Pancreas (tissue), 10 donors: ENCODE results near the gene KRT74. TPM values are rescaled to one million over a fixed set of nuclear protein-coding genes. Genes with fewer than 3 reads are reported as not detected.

Experiments used
- ATAC-seq, 4 donors: fragments of 200-7000 bp; cut with Tn5 transposase; one replicate each; pipeline versions ENCODE4 v1.8.0 to v1.9.1; 2020; ENCODE audit warnings: mild to moderate bottlenecking in 4 of 4, moderate library complexity in 4 of 4
- DNase-seq, 6 donors: peaks; one replicate each; pipeline ENCODE4 v3.0.0-alpha.2; 2020
- FAIRE-seq: peaks from 2 replicates; lab custom pipeline; 2012; peaks lifted over from hg19 to GRCh38; lab: Jason Lieb, UNC
- H3K27ac ChIP-seq, 4 donors: fragments of 200-600 bp; sonication (generic); 1 replicate in 3 of 4; 2 replicates in 1 of 4; pipeline versions ENCODE4 v1.5.0 to v1.8.0; 2020
- H3K27me3 ChIP-seq, 4 donors: fragments of 200-600 bp; one replicate each; pipeline ENCODE4 v1.8.0; 2021
- H3K36me3 ChIP-seq, 3 donors: fragments of 200-600 bp; sonication (generic) in 1 of 3; one replicate each; pipeline versions ENCODE4 v1.5.0 to v1.8.0; 2020 to 2021
- H3K4me1 ChIP-seq, 3 donors: fragments of 200-600 bp; one replicate each; pipeline ENCODE4 v1.8.0; 2021
- H3K4me3 ChIP-seq, 4 donors: fragments of 200-600 bp; sonication (generic) in 2 of 4; one replicate each; pipeline versions ENCODE4 v1.5.0 to v1.8.0; 2020 to 2021
- H3K9me3 ChIP-seq, 4 donors: fragments of 200-600 bp; one replicate each; pipeline ENCODE4 v1.8.0; 2021
- WGBS, 2 donors: extraction: QIAGEN DNeasy Blood & Tissue Kit; methylation state at CpG; one replicate each; pipeline ENCODE4 v1.1.7; 2013; 5-methylcytosine and 5-hydroxymethylcytosine counted together
- intact Hi-C, 3 donors: fragments of 100-400 bp; cut with DNase I; formaldehyde crosslinking; loops; one replicate each; pipeline versions ENCODE4 v1.11.1 to v1.14.2; 2022
- polyA plus RNA-seq, 2 donors: library from polyadenylated mRNA; stranded (reverse); fragments of 200-250 nt; gene quantifications; one replicate each; pipeline ENCODE4 v1.2.3, GENCODE V29; 2013
- total RNA-seq, 6 donors: library from RNA; stranded (reverse); fragmentation: NEBNext Ultra II Directional in 4 of 6; extraction: Animal tissue kit (Norgen Biotek cat#: 25700) in 4 of 6; gene quantifications; one replicate each; pipeline versions ENCODE4 v1.2.1 to v1.2.4, GENCODE V29; 2021 to 2023
- TF ChIP-seq, protein P1 (sequence below), 4 donors: fragments of 200-600 bp; sonication (generic) in 3 of 4; IDR thresholded peaks; one replicate each; pipeline versions ENCODE4 v1.5.0 to v1.8.0; 2021; ENCODE audit warnings: antibody characterized with exemption in 4 of 4
- donor health status: healthy with polysubstance abuse.
- donor health status: DM: no; HTN: no; CAD: no; lungs with moderate emphysema.
- donor health status: DM: no; HTN: no; CAD: no.
- donor health status: control.
- donor health status: control.
- donor health status: Bipolar disorder and iron deficiency.
- donor health status: DM: yes; HTN: yes; CAD: no.
- donor health status: DM: no; HTN: no; CAD: no.
- donor health status: DM: no; HTN: no; CAD: no.
- donor health status: DM: yes; HTN: yes; CAD: no.

The KRT74 gene
- total and polyA plus RNA-seq, 8 donors: not detected

DNA sequence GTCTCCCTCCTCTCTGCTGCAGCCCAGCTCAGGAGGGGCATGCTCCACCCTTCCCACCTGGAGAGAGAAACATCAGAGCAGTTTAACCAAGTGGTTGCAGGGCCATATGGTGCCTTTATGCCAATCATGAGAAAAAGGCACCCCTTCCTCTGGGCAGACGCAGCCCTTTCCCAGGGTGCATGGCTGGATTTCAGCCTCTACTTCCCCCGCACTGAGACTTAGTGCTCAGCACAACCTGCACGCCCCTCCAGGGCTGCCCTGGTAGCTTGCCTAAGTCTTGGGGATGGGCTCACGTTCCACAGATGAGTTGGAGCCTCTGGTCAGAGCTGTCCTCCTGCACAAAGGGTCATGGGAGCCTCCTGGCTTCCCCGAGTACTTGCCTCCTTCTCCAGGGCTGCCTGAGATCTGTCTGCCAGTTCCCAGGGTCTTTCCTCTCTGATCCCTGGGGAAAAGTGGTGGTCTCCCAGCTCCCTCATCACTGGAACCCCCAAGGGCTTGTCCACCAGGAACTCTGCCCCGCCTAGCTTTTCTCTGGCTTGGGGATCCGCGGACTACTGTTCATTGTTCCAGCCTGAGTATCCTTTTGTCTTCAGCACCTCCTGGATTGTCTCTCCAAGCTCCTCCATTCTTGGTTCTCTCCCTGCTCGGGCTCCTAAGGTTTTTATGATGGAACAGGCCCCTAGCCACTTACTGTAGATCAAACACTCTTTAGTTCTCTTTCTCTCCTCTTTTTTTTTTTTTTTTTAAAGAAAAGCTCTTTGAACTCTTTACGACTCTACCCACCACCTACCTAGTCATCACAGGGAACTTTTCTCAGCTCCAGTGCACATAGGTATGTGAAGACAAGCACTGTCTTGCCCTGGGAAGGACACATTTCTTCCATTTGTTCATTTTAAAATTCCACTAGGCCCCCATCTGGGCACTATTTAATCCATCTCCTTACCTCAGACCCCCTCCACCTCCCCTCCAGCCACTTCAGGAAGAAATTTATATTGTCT lies 6.1 kb upstream of the KRT74 start:
- Histone ChIP-seq H3K36me3 (no peaks in the 10 kb centered on the region), H3K9me3 (no peaks in the 10 kb centered on the region), H3K27ac (no peak overlapping the region), H3K4me3 (no peak overlapping the region), H3K4me1 (no peaks in the 10 kb centered on the region), H3K27me3 (no peaks in the 10 kb centered on the region)
- intact Hi-C loops: loop anchor here (5.0 to 10.0 kb wide), 5 partner anchors 195 to 405 kb away; partner anchors contain the start of gene KRT84 (in 1 of the 3)
- ATAC-seq (no peak), FAIRE-seq (no peak), DNase-seq (no peak)
- TF ChIP-seq, protein P1, sequence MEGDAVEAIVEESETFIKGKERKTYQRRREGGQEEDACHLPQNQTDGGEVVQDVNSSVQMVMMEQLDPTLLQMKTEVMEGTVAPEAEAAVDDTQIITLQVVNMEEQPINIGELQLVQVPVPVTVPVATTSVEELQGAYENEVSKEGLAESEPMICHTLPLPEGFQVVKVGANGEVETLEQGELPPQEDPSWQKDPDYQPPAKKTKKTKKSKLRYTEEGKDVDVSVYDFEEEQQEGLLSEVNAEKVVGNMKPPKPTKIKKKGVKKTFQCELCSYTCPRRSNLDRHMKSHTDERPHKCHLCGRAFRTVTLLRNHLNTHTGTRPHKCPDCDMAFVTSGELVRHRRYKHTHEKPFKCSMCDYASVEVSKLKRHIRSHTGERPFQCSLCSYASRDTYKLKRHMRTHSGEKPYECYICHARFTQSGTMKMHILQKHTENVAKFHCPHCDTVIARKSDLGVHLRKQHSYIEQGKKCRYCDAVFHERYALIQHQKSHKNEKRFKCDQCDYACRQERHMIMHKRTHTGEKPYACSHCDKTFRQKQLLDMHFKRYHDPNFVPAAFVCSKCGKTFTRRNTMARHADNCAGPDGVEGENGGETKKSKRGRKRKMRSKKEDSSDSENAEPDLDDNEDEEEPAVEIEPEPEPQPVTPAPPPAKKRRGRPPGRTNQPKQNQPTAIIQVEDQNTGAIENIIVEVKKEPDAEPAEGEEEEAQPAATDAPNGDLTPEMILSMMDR (IDR thresholded peaks at IDR 0.05): no peak
- 71 to 79% methylated on average over 10 of the region's 10 CpGs for WGBS, 2 donors

DNA sequence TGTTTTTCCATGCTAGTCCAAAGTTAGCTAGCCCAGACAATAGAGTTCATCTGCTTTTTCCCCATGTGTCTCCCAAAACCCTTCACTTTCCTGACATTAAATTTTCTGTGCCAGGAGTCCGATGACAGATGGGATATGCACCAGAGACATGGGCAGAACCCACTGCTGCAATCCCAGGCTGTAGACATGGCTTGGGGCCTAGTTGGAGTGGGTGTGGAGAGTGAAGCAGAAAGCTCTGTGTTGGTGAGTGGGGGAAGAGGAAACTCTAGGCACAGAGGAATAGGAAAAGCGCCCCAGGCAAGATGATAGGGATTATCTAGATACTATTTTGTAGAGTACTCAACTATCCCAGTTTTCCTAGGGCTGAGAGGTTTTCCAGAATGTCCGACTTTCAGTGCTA lies 4.8 kb upstream of the KRT74 start:
- DNase-seq: no peak
- Histone ChIP-seq H3K27ac (no peak overlapping the region), H3K4me1 (no peaks in the 10 kb centered on the region), H3K9me3 (no peaks in the 10 kb centered on the region), H3K36me3 (no peaks in the 10 kb centered on the region), H3K27me3 (no peaks in the 10 kb centered on the region), H3K4me3 (no peak overlapping the region)
- intact Hi-C loops: loop anchor here in 1 of 3 donors (10.0 kb wide), 1 partner anchor 194 kb away; the partner anchor contains the start of gene KRT84
- 67 to 85% methylated on average over 3 of the region's 3 CpGs for WGBS, 2 donors
- ATAC-seq: no peak
- FAIRE-seq: no peak
- TF ChIP-seq, protein P1 (IDR thresholded peaks at IDR 0.05): no peak

DNA sequence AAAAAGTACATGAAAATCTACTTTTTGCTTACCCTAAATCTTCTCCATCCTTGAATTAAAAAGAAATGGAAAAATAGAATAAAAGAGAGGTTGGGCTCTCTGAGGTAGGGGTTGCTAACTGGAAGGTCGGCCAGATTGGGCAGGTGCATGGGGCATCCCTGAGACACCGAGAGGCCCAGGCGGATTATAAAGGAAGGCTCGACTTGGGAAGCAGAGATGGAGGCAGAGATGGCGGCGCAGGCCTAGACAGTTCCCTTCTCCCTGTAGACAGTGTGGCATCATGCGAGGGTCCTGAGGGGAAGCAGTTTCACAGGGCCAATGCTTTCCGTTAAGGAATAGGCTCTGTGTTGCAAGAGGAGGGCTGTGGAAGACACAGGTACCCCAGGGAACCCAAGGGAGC lies 3.7 kb upstream of the KRT74 start:
- intact Hi-C loops: loop anchor here in 1 of 3 donors (10.0 kb wide), 1 partner anchor 193 kb away; the partner anchor contains the start of gene KRT84
- H3K4me1 ChIP-seq: no peaks in the 10 kb centered on the region
- no peak overlapping the region for H3K4me3 ChIP-seq
- FAIRE-seq: no peak
- H3K9me3 ChIP-seq: no peaks in the 10 kb centered on the region
- whole genome bisulfite sequencing, 2 donors: 83 to 92% methylated on average over 8 of the region's 8 CpGs
- H3K27me3 ChIP-seq: no peaks in the 10 kb centered on the region
- H3K27ac ChIP-seq: no peak overlapping the region
- no peaks in the 10 kb centered on the region for H3K36me3 ChIP-seq
- TF ChIP-seq, protein P1 (IDR thresholded peaks at IDR 0.05): no peak
- no peak for ATAC-seq
- no peak for DNase-seq

DNA sequence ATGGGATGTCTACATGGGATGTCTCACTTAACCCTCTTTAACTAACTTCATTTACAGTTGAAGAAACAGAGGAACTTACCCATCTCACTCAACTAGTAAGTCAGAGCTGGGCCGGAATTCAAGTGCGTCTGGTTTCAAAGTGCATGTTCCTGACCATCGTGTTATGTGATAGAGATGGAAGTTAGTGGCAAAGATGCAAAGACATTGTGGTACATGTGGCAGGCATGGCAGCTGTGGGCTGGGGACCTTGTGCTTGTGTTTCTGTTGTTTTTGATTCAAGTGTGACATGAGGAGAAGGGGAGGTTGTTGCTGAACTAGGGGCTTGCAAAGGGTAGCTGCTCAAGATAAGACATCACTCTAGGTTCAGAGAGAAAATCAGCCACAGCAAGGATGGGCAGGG lies 2.3 kb upstream of the KRT74 start:
- ATAC-seq (no peak), DNase-seq (no peak), FAIRE-seq (no peak)
- no peaks in the 10 kb centered on the region for H3K9me3 ChIP-seq
- TF ChIP-seq, protein P1 (IDR thresholded peaks at IDR 0.05): no peak
- no peak overlapping the region for H3K27ac ChIP-seq
- H3K27me3 ChIP-seq: no peaks in the 10 kb centered on the region
- no peaks in the 10 kb centered on the region for H3K36me3 ChIP-seq
- intact Hi-C loops: loop anchor here in 1 of 3 donors (10.0 kb wide), 1 partner anchor 191 kb away; the partner anchor contains the start of gene KRT84
- 75 to 86% methylated on average over 3 of the region's 3 CpGs for WGBS, 2 donors
- no peaks in the 10 kb centered on the region for H3K4me1 ChIP-seq
- H3K4me3 ChIP-seq: no peak overlapping the region
